Activated T-cell treated with anti-CD3 and anti-CD28 coated beads for 1 hour (primary cell): ENCODE measurements around the gene SSH2.

ENCODE experiments used
- DNase-seq: peaks from one replicate; pipeline ENCODE4 v3.0.0-alpha.2; 2020; ENCODE audit warnings: low read depth

Gene SSH2

DNA sequence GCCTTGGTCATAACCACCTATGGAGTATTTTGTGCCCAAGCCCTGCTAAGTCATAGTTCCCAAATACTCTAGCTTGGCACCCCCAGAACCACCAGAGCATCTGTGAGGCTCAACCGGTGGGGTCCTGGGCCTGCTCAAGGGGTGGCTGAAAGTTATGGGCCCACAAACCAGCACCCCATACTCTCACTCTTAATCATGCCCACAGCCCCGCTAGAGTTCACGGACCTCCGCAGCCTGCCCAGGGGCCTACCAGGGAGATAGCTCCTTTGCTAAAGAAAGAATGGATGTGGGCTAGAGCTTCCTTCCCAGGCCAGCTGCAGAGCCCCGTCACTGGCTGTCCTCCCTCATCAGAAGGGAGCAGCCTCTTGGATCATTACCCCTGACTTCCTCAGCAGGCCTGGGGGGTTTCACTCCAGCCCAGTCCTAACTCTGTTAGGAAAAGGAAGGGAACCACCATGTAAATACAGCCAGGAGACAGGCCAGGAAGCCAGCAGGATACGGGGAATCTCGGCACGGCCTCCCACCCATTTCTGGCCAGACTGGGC, 341.9 kb downstream of the SSH2 start:
- no peak for DNase-seq

DNA sequence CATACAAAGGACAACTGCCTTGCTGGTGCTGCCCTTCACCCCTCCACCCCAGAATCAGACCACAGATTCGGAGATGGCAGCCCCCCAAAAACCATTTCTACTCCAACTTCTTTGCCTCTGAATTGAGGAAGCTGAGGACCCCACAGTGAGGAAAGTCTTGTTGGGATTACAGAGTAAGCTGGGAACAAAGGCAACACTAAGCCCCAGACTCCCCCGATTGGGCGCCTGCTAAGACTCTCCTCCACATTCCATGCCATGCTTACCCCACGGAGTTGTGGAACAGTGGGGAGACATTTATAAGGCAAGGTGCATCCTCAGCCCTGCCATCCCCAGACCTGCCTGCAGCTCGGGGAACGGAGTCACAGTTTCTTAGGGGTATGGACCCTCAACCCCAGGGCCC, 342.4 kb downstream of the SSH2 start:
- DNase-seq, result no peak

DNA sequence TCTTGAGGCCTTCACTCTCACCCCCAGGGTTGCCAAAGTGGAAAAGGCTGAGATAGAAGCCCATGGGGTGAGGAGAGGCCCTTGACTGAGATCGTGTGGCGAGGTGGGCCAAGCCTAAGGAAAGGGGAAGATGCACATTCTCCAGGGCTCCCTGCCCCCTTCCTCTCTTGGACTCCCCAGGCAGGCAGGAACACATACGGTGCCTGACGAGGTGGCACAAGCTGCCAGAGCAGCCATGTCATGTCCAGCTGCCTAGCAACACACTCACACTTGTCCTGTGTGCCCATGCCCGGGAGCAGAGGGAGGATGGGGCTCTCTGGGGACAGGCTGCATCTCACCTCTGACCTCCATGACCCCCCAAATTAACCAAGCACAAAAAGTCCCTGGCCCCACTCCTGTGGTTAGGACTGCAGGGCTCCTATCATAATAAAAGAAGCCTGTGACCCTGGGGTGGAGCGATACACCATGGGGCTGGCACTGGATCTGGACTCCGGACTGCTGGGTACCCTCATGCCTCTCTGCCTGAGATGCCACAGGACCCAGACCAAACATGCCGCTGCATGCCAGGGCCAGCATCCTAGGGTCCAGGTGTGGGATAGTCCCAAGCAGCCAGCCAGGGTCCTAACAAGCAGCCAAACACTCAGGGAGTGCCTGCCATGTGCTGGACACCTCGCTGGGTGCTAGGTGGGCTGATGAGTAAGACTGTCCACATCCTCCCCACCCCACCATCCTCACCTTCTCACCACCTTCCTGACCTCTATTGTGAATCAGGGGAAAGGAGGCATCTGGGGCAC, 343.2 kb downstream of the SSH2 start:
- no peak for DNase-seq

DNA sequence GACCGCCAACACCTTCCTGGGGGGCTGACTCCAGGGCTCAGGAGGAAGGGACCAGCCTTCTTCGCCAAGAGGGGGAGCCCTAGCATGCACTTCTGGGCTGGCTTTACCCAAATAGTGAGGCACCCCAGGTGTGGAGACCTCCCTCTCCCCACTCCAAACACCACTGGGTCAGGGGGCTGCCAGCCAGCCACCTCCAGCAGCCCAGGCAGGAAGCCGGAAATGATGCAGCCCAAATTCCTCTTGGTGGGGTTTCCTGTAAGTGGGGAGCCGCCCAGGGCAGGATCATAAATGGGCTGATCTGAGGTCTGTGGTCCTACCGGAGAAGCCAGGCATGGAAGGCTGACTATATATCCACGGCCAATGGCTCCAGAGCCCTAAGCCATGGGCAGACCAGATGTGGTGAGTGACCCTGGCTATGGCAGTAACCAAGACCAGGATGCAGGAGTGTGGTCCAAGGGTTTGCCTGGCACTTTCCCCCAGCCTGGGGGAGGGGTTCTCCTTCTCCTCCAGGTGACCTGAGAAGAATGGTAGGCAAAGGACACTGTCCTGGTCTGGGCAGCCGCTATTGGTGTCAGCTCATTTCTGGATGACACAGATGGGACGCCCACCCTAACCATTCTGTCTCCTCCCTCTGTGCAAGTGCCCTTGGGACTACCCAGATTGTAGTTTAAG, 344.8 kb downstream of the SSH2 start:
- DNase-seq, result no peak

DNA sequence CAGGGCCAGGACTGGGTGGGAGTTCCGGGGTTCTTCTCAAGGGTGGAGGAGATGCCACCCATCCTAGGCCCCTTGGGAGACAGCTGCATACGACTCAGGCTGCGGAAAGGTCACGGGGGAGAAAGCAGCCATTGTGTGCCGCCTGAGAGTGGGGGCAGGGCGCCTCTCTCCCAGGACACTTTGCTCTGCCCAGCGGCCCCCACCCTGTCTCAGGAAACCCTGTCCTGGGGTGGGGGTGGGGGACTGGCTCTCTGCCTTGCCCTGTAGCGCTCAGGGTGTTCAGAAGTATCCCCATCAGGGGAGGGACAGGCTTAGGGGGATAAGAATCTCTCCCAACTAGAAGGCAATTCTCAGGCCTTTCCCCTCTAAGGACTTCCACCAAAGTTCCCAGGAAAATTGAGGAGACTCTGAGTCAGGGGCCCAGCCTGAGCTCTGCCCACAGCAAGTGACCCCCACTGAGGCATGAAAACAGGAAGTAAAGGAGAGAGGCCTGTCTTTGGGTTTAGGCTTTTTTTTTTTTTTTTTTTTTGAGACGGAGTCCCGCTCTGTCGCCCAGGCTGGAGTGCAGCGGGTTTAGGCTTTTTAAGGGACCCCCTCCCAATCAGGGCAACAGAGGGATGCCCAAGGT, 345.5 kb downstream of the SSH2 start:
- no peak for DNase-seq

DNA sequence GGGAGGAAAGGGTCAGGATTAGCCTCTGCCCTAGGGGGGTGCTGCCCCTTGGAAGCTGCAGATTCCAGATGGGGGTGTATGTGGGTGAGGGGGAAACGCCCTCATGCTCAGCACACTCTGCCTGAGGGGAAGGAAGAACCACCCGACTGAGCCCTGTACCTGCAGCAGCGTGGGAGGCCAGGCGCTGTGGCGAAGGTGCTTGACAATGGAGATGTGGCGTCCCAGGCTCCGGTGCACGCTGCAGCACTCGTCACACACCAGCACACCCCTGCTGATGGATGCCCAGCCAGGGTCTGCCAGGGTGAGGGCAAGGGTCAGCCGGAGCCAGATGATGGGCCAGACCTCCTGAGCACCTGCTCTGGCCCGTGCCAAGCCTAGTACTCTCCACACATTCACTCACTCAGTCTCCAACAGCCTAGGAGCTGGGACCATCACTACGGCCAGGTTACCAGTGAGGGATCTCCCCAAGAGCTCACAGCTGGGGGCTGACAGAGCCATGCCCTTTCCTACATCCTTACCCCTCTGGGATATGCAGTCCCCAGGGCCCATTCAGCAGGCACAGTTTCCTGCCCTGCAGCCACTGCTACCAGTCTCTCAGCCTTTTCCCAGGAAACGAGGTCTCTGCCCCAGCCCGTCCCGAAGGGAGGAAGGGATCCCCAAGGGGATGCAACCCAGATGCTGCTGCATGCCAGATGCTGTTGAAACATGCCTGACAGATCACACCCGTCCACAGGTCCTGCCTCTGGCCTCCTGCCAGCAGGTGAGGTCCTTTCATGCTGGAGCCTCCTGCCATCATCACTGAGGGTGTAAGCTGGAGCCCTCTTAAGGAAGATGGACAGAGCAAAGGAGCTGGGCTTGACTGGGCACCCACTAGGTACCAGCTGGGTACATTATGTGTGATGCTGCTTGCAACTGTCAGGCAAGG, 346.4 kb downstream of the SSH2 start:
- no peak for DNase-seq

DNA sequence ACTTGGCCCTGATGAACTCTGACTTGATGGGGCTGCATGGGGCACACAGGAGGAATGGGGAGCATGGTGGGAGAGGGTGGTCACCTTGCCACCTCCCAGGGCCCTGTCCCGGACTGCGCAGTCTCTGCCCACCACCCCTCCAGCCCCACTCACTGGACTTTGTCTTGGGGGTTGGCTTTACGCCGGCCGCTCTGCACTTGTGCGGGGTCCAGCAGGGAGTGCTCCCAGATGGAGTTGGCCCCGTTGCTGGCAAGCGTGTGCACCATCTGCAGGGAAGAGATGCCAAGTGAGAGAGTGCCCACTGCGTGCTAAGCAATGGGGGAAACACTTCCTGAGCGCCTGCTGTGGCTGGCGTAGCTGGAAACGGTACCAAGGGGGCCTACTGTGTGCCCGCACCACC, 347.3 kb downstream of the SSH2 start:
- DNase-seq, result no peak

DNA sequence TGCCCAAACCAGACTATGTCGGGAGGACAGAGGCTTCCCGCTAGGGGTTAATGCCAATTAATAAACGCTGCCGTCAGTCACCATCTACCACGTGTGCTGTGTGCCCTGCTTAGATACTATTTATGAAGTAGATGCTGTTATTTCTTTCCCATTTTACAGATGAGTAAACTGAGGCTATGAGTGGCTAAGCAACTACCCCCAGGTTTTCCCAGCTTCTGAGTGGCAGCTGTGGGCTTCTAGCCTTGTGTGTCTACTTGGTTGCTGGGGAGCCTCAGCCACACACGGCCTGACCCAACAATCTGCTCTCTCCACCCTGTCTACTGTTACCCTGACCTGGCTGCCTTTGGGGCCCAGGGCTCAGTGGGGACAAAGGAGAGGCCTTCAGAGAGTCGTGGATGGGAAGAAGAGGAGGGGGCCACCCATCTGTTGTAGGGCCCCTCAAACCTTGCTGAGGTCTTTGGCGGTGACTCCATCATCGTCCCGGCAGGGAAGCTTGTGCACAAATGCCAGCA, 347.7 kb downstream of the SSH2 start:
- DNase-seq, result no peak

DNA sequence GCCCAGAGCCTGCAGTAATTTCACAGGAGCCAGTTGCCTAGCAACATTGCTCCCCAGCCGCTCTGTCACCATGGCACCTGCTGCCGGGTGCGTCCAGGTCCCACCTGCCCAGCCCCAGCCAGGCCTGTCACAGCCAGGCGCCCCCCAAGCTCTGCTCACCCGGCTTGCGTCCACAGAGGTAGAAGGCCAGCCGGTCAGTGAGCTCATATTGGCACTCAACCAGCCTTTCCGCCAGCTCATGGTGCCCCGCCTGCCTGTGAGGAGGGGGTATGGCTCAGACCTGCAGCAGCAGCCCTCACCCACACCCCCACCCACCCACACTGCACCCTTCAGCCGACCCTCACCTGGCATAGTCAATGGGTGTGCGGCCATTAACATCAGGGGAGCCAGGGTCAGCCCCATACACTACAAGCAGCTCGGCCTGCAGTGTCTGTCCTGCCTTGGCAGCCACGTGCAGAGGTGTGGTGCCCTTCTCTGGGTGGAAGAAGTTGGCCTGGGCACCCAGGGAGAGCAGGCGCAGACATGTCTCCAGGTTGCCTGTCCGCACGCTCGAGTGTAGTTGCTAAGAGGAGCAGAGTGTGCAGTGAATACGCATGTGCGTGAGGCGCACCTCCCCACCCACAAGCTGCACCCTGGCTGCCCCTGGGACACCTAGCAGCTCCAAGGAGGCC, 348.3 kb downstream of the SSH2 start:
- no peak for DNase-seq

DNA sequence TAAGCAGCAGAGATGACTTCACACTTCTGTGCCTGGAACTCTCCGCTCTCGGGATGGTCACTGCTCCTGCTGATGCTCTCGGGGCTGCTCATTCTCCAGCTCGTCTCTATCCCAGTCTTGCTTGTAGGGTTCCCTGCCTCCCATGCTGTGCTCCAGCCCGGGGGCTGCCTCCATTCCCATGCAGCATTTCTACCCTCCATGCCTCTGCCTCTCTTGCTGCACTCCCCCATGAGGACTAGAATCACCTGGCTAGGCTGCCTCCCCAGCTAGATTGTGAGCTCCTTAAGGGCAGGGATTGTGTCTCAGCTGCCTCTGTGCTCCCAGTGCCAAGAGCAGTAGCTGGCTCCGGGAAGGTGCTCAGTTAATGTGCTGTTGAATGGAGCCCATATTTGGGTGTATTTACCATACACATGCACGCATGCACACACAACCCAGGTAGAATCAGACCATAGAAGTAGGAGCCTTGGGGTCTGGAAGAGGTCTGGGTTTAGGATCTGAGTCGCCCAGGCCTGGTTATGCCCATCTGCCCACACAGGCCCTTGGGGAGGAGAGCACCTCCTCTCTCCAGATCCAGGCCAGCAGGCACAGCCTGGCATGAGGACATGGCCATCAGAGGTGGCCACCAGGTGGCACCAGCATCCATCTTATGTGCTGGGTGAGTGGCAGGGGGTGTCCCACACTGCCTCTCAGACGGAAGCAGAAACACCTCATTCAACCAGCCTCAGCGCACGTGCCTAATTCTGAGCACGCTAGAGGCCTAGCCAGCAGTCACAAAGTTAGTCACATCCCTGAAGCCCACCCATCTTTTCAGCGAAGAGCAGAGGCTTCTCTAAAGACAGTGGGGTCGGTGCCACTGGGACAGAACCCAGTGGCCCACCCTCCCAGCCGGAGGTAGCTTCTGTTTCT, 349.9 kb downstream of the SSH2 start:
- peak; percentile 85 for DNase-seq

DNA sequence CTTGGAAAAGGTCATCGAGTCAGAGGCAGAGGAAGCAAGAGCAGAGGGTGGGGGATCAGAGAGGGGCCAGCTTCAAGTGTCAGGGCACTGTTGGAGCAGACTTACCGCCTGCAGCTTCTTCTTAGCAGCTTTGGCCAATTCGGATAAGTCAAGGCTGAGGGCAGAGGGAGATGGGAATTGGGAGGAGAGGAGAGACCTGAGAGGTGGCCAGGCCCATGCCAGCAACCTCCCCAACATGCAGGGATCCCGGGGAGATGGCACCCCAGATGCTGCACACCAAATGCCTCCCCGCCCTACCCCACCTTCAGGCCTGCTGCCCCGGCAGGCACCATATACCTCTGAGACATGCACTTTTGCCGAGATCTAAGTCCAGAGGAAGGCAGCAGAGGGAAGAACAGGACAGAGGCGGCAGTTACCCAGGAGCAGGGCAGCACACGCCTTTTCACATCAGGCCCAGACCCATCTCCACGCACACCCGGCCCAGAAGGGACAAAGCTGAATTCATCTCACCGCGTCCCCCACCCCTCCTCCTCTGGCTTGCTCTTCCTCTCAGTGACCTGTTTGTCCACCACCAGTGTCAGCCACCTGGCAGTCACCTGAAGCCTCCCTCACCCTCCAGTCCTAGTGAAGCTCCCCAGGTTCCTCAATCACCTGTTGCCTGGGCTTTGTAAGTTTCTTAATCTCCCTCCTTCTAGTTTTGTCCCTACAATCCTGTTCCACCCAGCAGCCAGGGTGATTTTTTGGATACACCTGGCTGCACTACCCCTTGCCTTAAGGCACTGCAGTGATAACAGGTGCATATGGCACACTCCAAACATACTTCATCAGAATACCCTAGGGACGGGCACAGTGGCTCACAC, 351.2 kb downstream of the SSH2 start:
- DNase-seq, result no peak

DNA sequence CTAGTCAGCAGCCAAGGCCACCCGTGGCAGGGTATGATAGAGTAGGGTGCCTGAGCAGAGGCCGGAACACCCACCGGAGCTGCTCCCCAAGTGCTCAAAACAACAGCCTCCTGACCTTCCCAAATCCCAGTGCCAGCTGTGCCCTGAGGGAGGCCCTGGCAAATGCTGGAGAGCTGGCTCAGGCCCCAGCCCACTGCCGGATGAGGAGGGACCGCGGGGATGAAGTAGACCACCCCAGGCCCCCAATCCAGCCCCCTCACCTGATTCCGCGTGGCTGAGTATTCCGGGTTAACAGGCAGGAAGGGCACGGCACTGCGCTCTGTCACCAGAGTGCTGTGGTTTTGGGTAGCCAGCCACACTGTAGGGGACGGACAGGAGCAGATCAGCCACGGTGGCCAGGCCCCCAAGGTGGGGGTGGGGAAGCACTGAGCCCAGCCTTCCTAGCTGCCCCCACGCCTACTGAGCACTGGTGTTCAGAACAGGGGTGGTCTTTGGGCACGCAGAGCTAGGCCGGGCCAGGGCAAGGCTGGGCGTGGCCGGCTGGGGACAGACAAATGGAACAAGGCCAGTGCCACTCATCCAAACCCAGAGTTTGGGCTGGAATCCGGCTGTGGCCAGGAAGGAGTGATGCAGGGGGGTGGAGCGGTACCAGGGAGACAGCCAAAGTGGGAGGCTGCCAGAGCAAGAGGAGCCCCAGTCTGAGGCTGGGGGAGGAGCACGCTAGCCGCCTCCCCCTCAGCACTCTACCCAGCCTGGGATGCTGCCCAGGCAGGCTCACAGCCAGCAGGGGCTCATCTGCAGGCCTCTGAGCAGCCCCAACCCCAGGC, 352.4 kb downstream of the SSH2 start:
- DNase-seq, result no peak

DNA sequence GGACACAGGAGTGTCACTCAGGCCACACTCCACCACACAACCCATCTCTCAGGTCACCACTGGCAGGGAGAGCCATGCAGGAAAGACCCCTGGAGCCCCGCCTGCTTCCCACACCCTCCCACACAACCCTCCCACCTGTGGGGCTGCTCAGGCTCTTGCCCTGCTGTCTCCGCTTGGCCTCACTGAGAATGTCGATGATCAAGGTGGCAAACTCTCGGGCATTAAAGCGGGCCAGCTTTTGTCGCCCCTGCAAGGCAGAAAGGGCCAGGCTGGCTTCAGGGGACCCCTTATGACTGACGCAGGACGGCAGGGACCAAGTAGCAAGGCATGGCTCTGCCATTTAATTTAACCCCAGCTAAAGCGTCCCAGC, 353.0 kb downstream of the SSH2 start:
- DNase-seq, result no peak

DNA sequence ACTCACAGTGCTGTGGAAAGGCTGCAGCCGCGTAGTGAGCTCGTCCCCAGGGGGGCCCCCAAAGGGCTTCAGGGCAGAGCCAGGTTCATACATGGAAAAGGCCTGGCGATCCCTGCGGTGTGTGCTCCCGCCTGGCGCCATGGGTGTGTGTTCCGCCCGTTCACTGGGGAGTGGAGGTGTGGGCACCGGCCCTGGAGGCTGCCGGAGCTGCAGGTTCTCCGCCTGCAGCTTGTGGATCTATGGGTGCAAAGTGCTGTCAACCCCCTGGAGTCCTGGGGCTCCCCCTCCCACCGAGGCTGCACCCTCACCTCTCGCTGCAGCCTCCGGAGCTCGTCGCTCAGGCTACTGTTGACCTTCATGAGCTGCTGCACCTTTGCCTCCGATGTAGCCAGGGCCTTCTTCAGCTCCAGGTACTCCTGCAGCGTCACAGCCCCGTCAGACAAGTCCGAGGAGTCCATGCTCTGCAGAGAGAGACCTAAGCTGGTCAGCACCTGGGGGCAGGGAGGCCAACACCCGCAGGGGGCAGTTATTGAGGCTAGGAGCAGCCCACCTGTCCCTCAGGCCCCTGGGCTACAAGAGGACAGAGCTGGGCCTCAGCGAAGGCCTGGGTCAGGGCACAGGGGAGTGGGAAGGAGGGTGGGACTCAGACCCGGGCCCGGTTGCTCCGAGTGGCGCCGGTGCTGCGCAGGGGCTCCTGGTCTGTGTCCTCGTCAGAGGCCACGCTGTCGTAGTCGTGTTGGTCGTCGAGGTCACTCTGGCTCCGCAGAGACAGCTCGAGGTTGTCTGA, 353.6 kb downstream of the SSH2 start:
- DNase-seq, result no peak
